Activated naive CD4-positive, alpha-beta T cell treated with anti-CD3 and anti-CD28 coated beads, Interleukin-2, amount 10 ng/mL, durations not matched to agents 7 days and 5 days (primary cell): ENCODE results near the gene UTS2R.
"Not testable (repeated sequence)": the region's sequence is repeated elsewhere in the genome, so short reads cannot be mapped to it uniquely, and the experiment has no call there.

Experiments
- CTCF ChIA-PET: fragments of 350-600 bp; sonication (Branson Sonifier 250); formaldehyde crosslinking; loops from one replicate; lab custom pipeline; 2021; ENCODE audit warnings: antibody characterized with exemption; lab: Charles Lee
- DNase-seq: peaks from one replicate; pipeline ENCODE4 v3.0.0-alpha.2; 2020
- H3K27ac Mint-ChIP-seq: one replicate; pipeline ENCODE4 v1.8.0; 2021; ENCODE audit warnings: mild to moderate bottlenecking, moderate library complexity, mixed read lengths
- H3K27me3 Mint-ChIP-seq: one replicate; pipeline ENCODE4 v1.8.0; 2021; ENCODE audit warnings: mild to moderate bottlenecking, mixed read lengths
- H3K36me3 Mint-ChIP-seq: one replicate; pipeline ENCODE4 v1.8.0; 2021; ENCODE audit warnings: mixed read lengths
- H3K4me1 Mint-ChIP-seq: one replicate; pipeline ENCODE4 v1.8.0; 2021; ENCODE audit warnings: mixed read lengths
- H3K4me3 Mint-ChIP-seq: one replicate; pipeline ENCODE4 v1.8.0; 2021; ENCODE audit warnings: mild to moderate bottlenecking, moderate library complexity, mixed read lengths
- H3K9me3 Mint-ChIP-seq: one replicate; pipeline ENCODE4 v1.8.0; 2021; ENCODE audit warnings: mixed read lengths

Gene UTS2R

DNA sequence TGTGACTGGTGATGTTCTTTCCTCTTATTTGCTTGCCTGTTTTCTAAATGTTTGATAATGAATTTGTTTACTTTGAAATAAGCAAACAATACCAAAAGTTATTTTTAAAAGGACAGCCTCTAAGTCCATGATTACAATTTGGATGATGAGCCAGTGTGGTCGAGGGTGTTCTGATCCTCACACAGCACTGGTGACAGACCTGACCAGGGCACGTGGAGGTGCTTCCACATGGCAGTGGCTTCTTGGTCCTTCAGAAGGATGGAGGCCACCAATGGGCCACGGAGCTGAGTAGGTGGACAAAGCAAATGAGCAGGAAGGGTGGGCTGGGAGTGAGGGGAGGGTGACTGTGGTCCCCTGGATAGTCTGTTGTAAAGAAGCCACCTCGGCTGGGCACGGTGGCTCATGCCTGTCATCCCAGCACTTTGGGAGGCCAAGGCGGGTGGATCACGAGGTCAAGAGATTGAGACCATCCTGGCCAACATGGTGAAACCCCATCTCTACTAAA lies 16.7 kb upstream of the UTS2R start:
- H3K36me3 Mint-ChIP-seq: no peaks in the 10 kb centered on the region

GRCh38 chr17:82355770-82356427 lies 15.7 kb upstream of the UTS2R start:
- peaks cover 70% of the 10 kb centered on the region for H3K27me3 Mint-ChIP-seq
- H3K36me3 Mint-ChIP-seq: no peaks in the 10 kb centered on the region
- no peak overlapping the region for H3K4me3 Mint-ChIP-seq
- DNase-seq: no peak
- H3K9me3 Mint-ChIP-seq: no peaks in the 10 kb centered on the region
- H3K4me1 Mint-ChIP-seq: peaks cover 8% of the 10 kb centered on the region
- no peak overlapping the region for H3K27ac Mint-ChIP-seq
- CTCF ChIA-PET: interaction anchor here (0.6 to 2.4 kb wide), 2 partner anchors 11 to 69 kb away, joined by 3 to 10 read pairs; no protein-coding TSS in a partner anchor

More for the DNA sequence above, 16.7 kb upstream of the UTS2R start:
- H3K4me1 Mint-ChIP-seq: peaks cover 8% of the 10 kb centered on the region
- DNase-seq: no peak
- H3K27me3 Mint-ChIP-seq: peaks cover 71% of the 10 kb centered on the region
- CTCF ChIA-PET: no interaction called here
- H3K9me3 Mint-ChIP-seq: no peaks in the 10 kb centered on the region
- H3K27ac Mint-ChIP-seq: no peak overlapping the region
- no peak overlapping the region for H3K4me3 Mint-ChIP-seq

DNA sequence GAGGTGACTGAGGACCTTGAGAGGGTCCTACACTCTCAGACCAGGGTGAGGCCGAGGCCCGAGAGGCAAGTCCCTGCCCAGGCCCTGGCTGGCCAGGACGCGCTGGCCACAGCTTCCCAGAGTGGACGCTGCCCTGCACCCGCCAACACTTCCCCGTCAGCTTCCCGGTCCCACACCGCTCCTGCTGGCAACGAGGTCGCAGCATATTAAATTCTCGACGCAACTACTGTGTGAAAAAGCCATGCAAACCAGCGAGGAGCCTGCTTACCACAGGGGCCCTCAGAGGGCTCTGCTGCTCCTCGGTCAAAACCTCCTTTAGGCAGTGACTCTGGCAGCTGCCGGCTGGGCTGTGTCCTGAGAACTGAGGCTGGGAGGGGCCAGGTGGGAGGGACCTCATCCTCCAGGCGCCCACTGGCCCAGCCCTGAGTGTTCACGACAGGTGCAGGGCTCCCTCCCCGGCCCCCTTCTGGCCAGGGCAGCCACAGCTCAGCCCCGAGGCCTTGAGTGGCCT lies 14.7 kb upstream of the UTS2R start:
- CTCF ChIA-PET: interaction anchor here (1.0 to 2.4 kb wide), 3 partner anchors 10 to 16 kb away, joined by 3 to 10 read pairs (median 3); no protein-coding TSS in a partner anchor
- Mint-ChIP-seq H3K27ac (no peak overlapping the region), H3K36me3 (no peaks in the 10 kb centered on the region), H3K9me3 (no peaks in the 10 kb centered on the region), H3K27me3 (peaks cover 76% of the 10 kb centered on the region), H3K4me1 (peaks cover 8% of the 10 kb centered on the region), H3K4me3 (no peak overlapping the region)
- no peak for DNase-seq

DNA sequence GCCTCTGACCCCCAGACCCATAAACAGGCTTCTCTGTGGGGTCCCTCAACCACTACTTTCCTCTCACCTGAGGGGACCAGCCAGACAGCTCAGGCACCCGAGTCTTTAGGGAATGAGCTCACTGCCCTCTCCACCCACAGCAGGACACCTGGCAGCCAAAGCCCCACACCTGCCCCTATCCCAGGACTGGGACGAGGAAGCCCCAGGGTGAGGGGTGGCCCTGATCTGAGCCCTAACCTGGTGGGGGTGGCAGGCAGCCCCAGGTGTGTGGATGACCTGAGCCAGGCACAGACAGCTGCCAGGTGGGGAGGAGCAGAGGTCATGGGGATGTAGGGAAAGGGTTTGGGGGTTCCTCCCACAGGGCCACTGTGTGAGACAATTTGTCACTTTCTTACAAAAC lies 14.2 kb upstream of the UTS2R start:
- Mint-ChIP-seq H3K27me3 (peaks cover 76% of the 10 kb centered on the region), H3K4me1 (peaks cover 8% of the 10 kb centered on the region), H3K9me3 (no peaks in the 10 kb centered on the region), H3K27ac (no peak overlapping the region), H3K36me3 (no peaks in the 10 kb centered on the region), H3K4me3 (no peak overlapping the region)
- CTCF ChIA-PET: interaction anchor here (0.9 to 2.4 kb wide), 6 partner anchors 9 to 89 kb away, joined by 3 to 10 read pairs (median 4); no protein-coding TSS in a partner anchor
- no peak for DNase-seq

DNA sequence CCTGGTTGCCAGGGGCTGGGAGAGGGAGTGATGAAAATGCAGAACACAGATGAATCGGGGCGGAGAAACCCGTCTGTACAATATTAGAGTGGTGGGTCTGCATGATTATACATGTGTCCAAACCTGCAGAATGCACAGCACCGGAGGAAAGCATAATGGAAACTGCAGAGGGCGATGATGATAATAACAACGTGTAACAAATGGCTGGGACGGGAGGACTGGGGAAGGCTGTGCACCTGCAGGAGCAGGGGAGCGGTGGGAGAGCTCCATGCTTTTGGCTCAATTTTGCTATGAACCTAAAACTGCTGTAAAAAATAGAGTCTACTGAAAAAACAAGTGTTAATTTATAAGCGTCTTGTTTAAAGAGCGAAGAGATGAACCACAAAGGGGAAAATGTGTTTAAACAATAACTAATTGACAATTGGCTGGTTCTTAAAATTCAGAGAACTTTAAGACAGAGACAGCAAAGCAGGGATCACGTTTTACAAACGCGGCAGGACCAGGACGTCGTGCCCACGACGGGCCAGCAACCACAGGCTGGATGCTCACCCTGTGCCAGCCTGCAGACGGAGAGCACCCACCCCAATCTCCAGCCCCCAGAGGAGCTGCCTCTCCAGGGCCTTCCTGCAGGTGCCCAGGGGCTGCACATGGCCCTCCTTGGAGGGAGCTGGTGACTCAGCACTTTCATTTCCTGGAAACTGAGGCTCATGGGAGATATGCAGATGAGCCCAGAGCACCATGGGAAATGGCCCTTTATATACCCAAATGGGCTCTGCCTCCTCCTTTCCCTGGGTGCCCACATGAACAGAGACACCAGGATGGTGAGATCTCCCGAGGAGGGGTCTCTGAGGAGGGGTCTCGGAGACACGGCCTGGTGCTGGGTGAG lies 12.9 kb upstream of the UTS2R start, which contains the start of gene TEX19:
Gene TEX19 (plus strand): TSS at position 783 of the 886 bp plus-strand sequence. CDS start 2,904 bp downstream, outside the sequence.
- H3K4me1 Mint-ChIP-seq: peaks cover 8% of the 10 kb centered on the region
- no peak within 1 kb of the TSS for H3K27ac Mint-ChIP-seq
- H3K27me3 Mint-ChIP-seq: peaks cover 78% of the 10 kb centered on the region
- no peak within 1 kb of the TSS for H3K4me3 Mint-ChIP-seq
- H3K36me3 Mint-ChIP-seq: no peaks in the 10 kb centered on the region
- DNase-seq: no peak
- no peaks in the 10 kb centered on the region for H3K9me3 Mint-ChIP-seq
- CTCF ChIA-PET: interaction anchor here (1.0 to 2.4 kb wide), 4 partner anchors 8 to 90 kb away, joined by 3 to 10 read pairs (median 4); no protein-coding TSS in a partner anchor

DNA sequence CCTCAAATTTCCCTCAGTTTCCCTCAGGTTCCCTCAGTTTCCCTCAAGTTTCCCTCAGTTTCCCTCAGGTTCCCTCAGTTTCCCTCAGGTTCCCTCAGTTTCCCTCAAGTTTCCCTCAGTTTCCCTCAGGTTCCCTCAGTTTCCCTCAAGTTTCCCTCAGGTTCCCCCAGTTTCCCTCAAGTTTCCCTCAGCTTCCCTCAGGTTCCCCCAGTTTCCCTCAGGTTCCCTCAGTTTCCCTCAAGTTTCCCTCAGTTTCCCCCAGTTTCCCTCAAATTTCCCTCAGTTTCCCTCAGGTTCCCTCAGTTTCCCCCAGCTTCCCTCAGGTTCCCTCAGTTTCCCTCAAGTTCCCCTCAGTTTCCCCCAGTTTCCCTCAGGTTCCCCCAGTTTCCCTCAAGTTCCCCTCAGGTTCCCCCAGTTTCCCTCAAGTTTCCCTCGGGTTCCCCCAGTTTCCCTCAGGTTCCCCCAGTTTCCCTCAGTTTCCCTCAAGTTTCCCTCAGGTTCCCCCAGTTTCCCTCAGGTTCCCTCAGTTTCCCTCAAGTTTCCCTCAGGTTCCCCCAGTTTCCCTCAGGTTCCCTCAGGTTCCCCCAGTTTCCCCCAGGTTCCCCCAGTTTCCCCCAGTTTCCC lies 12.0 kb upstream of the UTS2R start:
- CTCF ChIA-PET: interaction anchor here (1.6 kb wide), 1 partner anchor 10 kb away, joined by 3 read pairs; no protein-coding TSS in a partner anchor
- peaks cover 72% of the 10 kb centered on the region for H3K27me3 Mint-ChIP-seq
- not testable (repeated sequence) for H3K27ac Mint-ChIP-seq

DNA sequence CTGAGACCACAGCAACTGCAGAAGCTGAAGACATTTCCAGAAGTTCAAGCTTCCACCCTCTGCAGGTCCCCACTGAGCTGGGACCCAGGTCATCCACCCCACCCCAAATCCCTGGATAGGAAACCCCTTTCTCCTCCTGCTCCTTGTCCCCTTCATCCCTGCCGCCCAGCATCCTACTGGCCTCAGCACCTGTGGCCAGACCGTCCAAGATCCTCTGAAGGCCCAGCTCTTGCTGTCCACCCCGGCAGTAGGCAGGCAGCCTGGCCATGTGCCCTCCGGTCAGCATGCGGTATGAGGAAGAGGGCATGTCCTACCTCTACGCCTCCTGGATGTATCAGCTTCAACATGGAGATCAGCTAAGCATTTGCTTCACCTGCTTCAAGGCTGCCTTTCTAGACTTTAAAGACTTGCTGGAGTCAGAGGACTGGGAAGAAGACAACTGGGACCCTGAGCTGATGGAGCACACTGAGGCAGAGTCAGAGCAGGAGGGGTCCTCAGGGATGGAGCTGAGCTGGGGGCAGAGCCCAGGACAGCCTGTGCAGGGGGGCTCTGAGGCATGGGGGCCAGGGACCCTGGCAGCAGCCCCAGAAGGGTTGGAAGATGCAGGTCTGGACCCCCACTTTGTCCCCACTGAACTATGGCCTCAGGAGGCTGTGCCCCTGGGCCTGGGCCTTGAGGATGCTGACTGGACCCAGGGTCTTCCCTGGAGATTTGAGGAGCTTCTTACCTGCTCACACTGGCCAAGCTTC lies 9.5 kb upstream of the UTS2R start:
- H3K4me1 Mint-ChIP-seq: peaks cover 8% of the 10 kb centered on the region
- no peak overlapping the region for H3K4me3 Mint-ChIP-seq
- no peak overlapping the region for H3K27ac Mint-ChIP-seq
- peaks cover 69% of the 10 kb centered on the region for H3K27me3 Mint-ChIP-seq
- H3K36me3 Mint-ChIP-seq: no peaks in the 10 kb centered on the region
- no peaks in the 10 kb centered on the region for H3K9me3 Mint-ChIP-seq
- no peak for DNase-seq
- CTCF ChIA-PET: interaction anchor here (0.9 kb wide), 1 partner anchor 9 kb away, joined by 3 read pairs; no protein-coding TSS in a partner anchor

More for the DNA sequence above, 12.0 kb upstream of the UTS2R start:
- H3K4me1 Mint-ChIP-seq, DNase-seq, H3K9me3 Mint-ChIP-seq, H3K4me3 Mint-ChIP-seq, H3K36me3 Mint-ChIP-seq: not testable (repeated sequence)

DNA sequence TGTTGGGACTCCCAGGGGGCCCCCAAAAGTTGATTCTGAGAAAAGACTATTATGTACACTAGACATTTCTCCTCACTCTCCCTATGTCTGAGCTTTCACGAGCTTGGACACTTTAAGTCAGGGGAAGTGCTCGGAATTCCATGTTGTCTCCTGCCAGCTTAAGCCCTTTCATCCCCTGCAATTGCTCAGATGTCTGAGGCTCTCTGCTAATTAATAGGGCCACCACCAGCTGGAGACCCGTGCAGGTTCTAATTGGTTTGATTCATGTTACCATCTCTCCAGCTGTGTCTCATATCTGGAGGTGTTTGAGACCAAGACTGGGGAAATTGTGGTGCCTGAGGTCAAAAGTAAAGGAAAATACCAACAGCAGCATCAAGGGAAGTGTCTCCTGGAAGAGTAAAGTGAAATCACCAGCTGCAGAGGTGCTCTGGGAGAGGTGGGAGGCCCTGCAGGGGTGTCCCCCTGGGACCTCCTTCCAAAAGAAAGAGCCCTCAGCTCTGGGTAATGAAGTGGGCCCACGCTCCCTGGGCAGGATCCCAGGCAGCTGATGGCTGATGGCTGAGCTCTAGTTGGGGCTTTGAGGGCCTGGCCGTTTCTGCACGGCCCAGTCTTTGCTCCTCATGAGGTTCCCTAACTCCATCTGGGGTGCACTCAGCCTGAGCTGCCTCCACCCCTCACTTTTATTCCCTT lies 5.8 kb upstream of the UTS2R start:
- Mint-ChIP-seq H3K27ac (no peak overlapping the region), H3K27me3 (peaks cover 76% of the 10 kb centered on the region), H3K4me3 (no peak overlapping the region), H3K36me3 (no peaks in the 10 kb centered on the region), H3K4me1 (peaks cover 9% of the 10 kb centered on the region), H3K9me3 (no peaks in the 10 kb centered on the region)
- CTCF ChIA-PET: interaction anchor here (1.6 to 1.7 kb wide), 2 partner anchors 9 to 15 kb away, joined by 4 to 10 read pairs; no protein-coding TSS in a partner anchor
- DNase-seq: no peak

DNA sequence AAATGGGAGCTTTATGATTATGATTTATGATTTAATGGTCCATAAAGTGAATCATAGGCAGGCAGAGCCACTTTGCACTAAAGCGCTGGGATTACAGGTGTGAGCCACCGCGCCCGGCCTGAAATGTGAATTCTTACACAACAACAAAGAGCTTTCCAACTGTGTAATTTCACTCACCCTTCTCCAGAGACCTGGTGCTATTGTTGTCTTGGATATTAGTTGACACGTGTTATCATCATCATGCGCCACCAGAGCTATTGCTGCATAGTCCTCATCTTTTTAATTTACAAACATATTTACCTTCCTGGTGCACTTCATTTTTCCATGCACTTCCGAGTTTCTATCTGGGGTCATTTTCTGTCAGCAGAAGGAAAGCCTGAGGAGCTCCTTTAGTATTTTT lies 4.8 kb upstream of the UTS2R start:
- H3K9me3 Mint-ChIP-seq: no peaks in the 10 kb centered on the region

GRCh38 chr17:82367724-82368524 lies 3.6 kb upstream of the UTS2R start:
- no peaks in the 10 kb centered on the region for H3K36me3 Mint-ChIP-seq
- H3K9me3 Mint-ChIP-seq: no peaks in the 10 kb centered on the region
- no peak for DNase-seq
- H3K27me3 Mint-ChIP-seq: peaks cover 74% of the 10 kb centered on the region
- CTCF ChIA-PET: interaction anchor here (0.7 kb wide), 1 partner anchor 189 kb away, joined by 4 read pairs; no protein-coding TSS in a partner anchor
- no peak overlapping the region for H3K4me3 Mint-ChIP-seq
- H3K27ac Mint-ChIP-seq: no peak overlapping the region
- peaks cover 18% of the 10 kb centered on the region for H3K4me1 Mint-ChIP-seq

More for the DNA sequence above, 4.8 kb upstream of the UTS2R start:
- CTCF ChIA-PET: interaction anchor here (1.6 to 1.7 kb wide), 2 partner anchors 10 to 16 kb away, joined by 4 to 10 read pairs; no protein-coding TSS in a partner anchor
- Mint-ChIP-seq H3K4me1 (peaks cover 15% of the 10 kb centered on the region), H3K36me3 (no peaks in the 10 kb centered on the region), H3K27me3 (peaks cover 74% of the 10 kb centered on the region), H3K4me3 (no peak overlapping the region), H3K27ac (no peak overlapping the region)
- no peak for DNase-seq

- Mint-ChIP-seq H3K27ac (no peak overlapping the region), H3K9me3 (no peaks in the 10 kb centered on the region), H3K4me3 (no peak overlapping the region), H3K27me3 (peaks cover 81% of the 10 kb centered on the region), H3K36me3 (no peaks in the 10 kb centered on the region), H3K4me1 (peaks cover 20% of the 10 kb centered on the region)
- no peak for DNase-seq
- CTCF ChIA-PET: interaction anchor here (1.3 to 1.7 kb wide), 3 partner anchors 11 to 45 kb away, joined by 3 to 6 read pairs (median 4); partner anchors contain the start of gene TEX19
Observed at GRCh38 chr17:82369211-82369610, 2.4 kb upstream of the UTS2R start.
